ENCODE results near the gene SPI1.
A peak's percentile ranks its signal among the peaks of the same experiment; 100 is the strongest.

Gene SPI1

GRCh38 chr11:47333886-47334443, 44.4 kb downstream of the SPI1 start:
- H3K9me3 ChIP-seq (replicated peaks in 1 of 2; ENCODE audit: control insufficient read depth in 2 of 2, insufficient read depth in 1 of 2, low read depth in 1 of 2, low read length in 2 of 2), result no peaks in the 10 kb centered on the region
- no peak for DNase-seq (ENCODE audit: low spot score)
- H2AK5ac ChIP-seq (ENCODE audit: low read depth, low read length), result peak overlapping the region; percentile 82
- H3K27me3 ChIP-seq (ENCODE audit: control insufficient read depth in 3 of 3, insufficient read depth in 3 of 3, low read depth in 1 of 3, low read length in 3 of 3), result no peaks in the 10 kb centered on the region
- no peak overlapping the region for H3K4me3 ChIP-seq (ENCODE audit: low read length in 2 of 2)
- H3K79me1 ChIP-seq (ENCODE audit: low read depth, low read length), result peaks cover 3% of the 10 kb centered on the region
- H2BK12ac ChIP-seq (ENCODE audit: low read length), result no peak overlapping the region
- peak overlapping the region; percentile 10 for H3K23ac ChIP-seq (ENCODE audit: low read depth, low read length, poor library complexity)
- H2AFZ ChIP-seq (ENCODE audit: low read length), result no peak overlapping the region
- no peak overlapping the region for H4K91ac ChIP-seq (ENCODE audit: low read depth, low read length, poor library complexity)
- H3K9ac ChIP-seq (ENCODE audit: low read depth, low read length, poor library complexity), result no peak overlapping the region
- H3K27ac ChIP-seq (replicated peaks; ENCODE audit: low read length), result no peak overlapping the region
- H2BK5ac ChIP-seq (ENCODE audit: low read length), result no peak overlapping the region
- H3K36me3 ChIP-seq (replicated peaks in 1 of 2; ENCODE audit: control insufficient read depth in 2 of 2, insufficient read depth in 2 of 2, low read length in 2 of 2), result peaks cover 5 to 17% of the 10 kb centered on the region in 2 donors
- peak overlapping the region; percentile 15 for H2BK15ac ChIP-seq (ENCODE audit: low read length)
- no CpG with 5 or more reads among the region's 8 CpGs for WGBS, 2 donors (ENCODE audit: extremely low coverage in 2 of 2, insufficient read length in 2 of 2, insufficient replicate concordance in 1 of 2)
- H3K4me1 ChIP-seq (ENCODE audit: control insufficient read depth in 2 of 2, insufficient read depth in 1 of 2, low read depth in 1 of 2, low read length in 2 of 2), result no peaks in the 10 kb centered on the region
- H3K4me2 ChIP-seq (ENCODE audit: insufficient read depth, low read length, poor library complexity, severe bottlenecking), result no peak overlapping the region
- peak overlapping the region; percentile 44 for H3K18ac ChIP-seq (ENCODE audit: low read length)
- H3K4ac ChIP-seq (ENCODE audit: low read length), result no peak overlapping the region
- H2BK120ac ChIP-seq (ENCODE audit: low read depth, low read length), result no peak overlapping the region
- peak overlapping the region; percentile 86 for H4K8ac ChIP-seq (ENCODE audit: low read depth, low read length)
- no peak overlapping the region for H3K14ac ChIP-seq (ENCODE audit: low read length)

GRCh38 chr11:47333526-47333845, 44.9 kb downstream of the SPI1 start:
- Histone ChIP-seq H3K18ac (ENCODE audit: low read length) (peak overlapping the region; percentile 64), H3K9me3 (replicated peaks in 1 of 2; ENCODE audit: control insufficient read depth in 2 of 2, insufficient read depth in 1 of 2, low read depth in 1 of 2, low read length in 2 of 2) (no peaks in the 10 kb centered on the region), H3K27me3 (ENCODE audit: control insufficient read depth in 3 of 3, insufficient read depth in 3 of 3, low read depth in 1 of 3, low read length in 3 of 3) (no peaks in the 10 kb centered on the region), H2AK5ac (ENCODE audit: low read depth, low read length) (peak overlapping the region; percentile 82), H3K9ac (ENCODE audit: low read depth, low read length, poor library complexity) (no peak overlapping the region), H3K36me3 (replicated peaks in 1 of 2; ENCODE audit: control insufficient read depth in 2 of 2, insufficient read depth in 2 of 2, low read length in 2 of 2) (peaks cover 7 to 22% of the 10 kb centered on the region in 2 donors), H3K4me2 (ENCODE audit: insufficient read depth, low read length, poor library complexity, severe bottlenecking) (no peak overlapping the region), H3K23ac (ENCODE audit: low read depth, low read length, poor library complexity) (peak overlapping the region; percentile 10), H2BK5ac (ENCODE audit: low read length) (no peak overlapping the region), H4K91ac (ENCODE audit: low read depth, low read length, poor library complexity) (no peak overlapping the region), H2BK120ac (ENCODE audit: low read depth, low read length) (no peak overlapping the region), H2BK12ac (ENCODE audit: low read length) (no peak overlapping the region), H3K4me1 (ENCODE audit: control insufficient read depth in 2 of 2, insufficient read depth in 1 of 2, low read depth in 1 of 2, low read length in 2 of 2) (no peaks in the 10 kb centered on the region), H2AFZ (ENCODE audit: low read length) (no peak overlapping the region), H3K4me3 (ENCODE audit: low read length in 2 of 2) (no peak overlapping the region), H3K27ac (replicated peaks; ENCODE audit: low read length) (no peak overlapping the region), H4K8ac (ENCODE audit: low read depth, low read length) (peak overlapping the region; percentile 86), H3K14ac (ENCODE audit: low read length) (no peak overlapping the region), H3K4ac (ENCODE audit: low read length) (no peak overlapping the region), H3K79me1 (ENCODE audit: low read depth, low read length) (peaks cover 3% of the 10 kb centered on the region), H2BK15ac (ENCODE audit: low read length) (peak overlapping the region; percentile 15)
- DNase-seq (ENCODE audit: low spot score), result no peak
- whole genome bisulfite sequencing, 2 donors (ENCODE audit: extremely low coverage in 2 of 2, insufficient read length in 2 of 2, insufficient replicate concordance in 1 of 2), result no CpG with 5 or more reads among the region's 14 CpGs

- no peak overlapping the region for H4K91ac ChIP-seq (ENCODE audit: low read depth, low read length, poor library complexity)
- peak overlapping the region; percentile 15 for H2BK15ac ChIP-seq (ENCODE audit: low read length)
- peak overlapping the region; percentile 82 for H3K14ac ChIP-seq (ENCODE audit: low read length)
- H3K27me3 ChIP-seq (ENCODE audit: control insufficient read depth in 3 of 3, insufficient read depth in 3 of 3, low read depth in 1 of 3, low read length in 3 of 3), result no peaks in the 10 kb centered on the region
- no peak overlapping the region for H2AFZ ChIP-seq (ENCODE audit: low read length)
- no peak overlapping the region for H2BK12ac ChIP-seq (ENCODE audit: low read length)
- H3K27ac ChIP-seq (replicated peaks; ENCODE audit: low read length), result no peak overlapping the region
- H3K4me3 ChIP-seq (ENCODE audit: low read length in 2 of 2), result no peak overlapping the region
- no peak for DNase-seq (ENCODE audit: low spot score)
- H4K8ac ChIP-seq (ENCODE audit: low read depth, low read length), result peak overlapping the region; percentile 86
- peaks cover 3% of the 10 kb centered on the region for H3K79me1 ChIP-seq (ENCODE audit: low read depth, low read length)
- peak overlapping the region; percentile 64 for H3K18ac ChIP-seq (ENCODE audit: low read length)
- no CpG with 5 or more reads among the region's 20 CpGs for WGBS, 2 donors (ENCODE audit: extremely low coverage in 2 of 2, insufficient read length in 2 of 2, insufficient replicate concordance in 1 of 2)
- H2AK5ac ChIP-seq (ENCODE audit: low read depth, low read length), result peak overlapping the region; percentile 82
- H2BK5ac ChIP-seq (ENCODE audit: low read length), result no peak overlapping the region
- H3K23ac ChIP-seq (ENCODE audit: low read depth, low read length, poor library complexity), result no peak overlapping the region
- no peak overlapping the region for H3K4me2 ChIP-seq (ENCODE audit: insufficient read depth, low read length, poor library complexity, severe bottlenecking)
- peak overlapping the region; percentile 37 for H3K4ac ChIP-seq (ENCODE audit: low read length)
- peak overlapping the region; percentile 44 for H3K9ac ChIP-seq (ENCODE audit: low read depth, low read length, poor library complexity)
- H3K4me1 ChIP-seq (ENCODE audit: control insufficient read depth in 2 of 2, insufficient read depth in 1 of 2, low read depth in 1 of 2, low read length in 2 of 2), result no peaks in the 10 kb centered on the region
- peaks cover 7 to 27% of the 10 kb centered on the region in 2 donors for H3K36me3 ChIP-seq (replicated peaks in 1 of 2; ENCODE audit: control insufficient read depth in 2 of 2, insufficient read depth in 2 of 2, low read length in 2 of 2)
- H2BK120ac ChIP-seq (ENCODE audit: low read depth, low read length), result peak overlapping the region; percentile 47
- no peaks in the 10 kb centered on the region for H3K9me3 ChIP-seq (replicated peaks in 1 of 2; ENCODE audit: control insufficient read depth in 2 of 2, insufficient read depth in 1 of 2, low read depth in 1 of 2, low read length in 2 of 2)
Measured at GRCh38 chr11:47332791-47333525, 45.4 kb downstream of the SPI1 start.

GRCh38 chr11:47332303-47332711, 46.0 kb downstream of the SPI1 start:
- no peaks in the 10 kb centered on the region for H3K9me3 ChIP-seq (replicated peaks in 1 of 2; ENCODE audit: control insufficient read depth in 2 of 2, insufficient read depth in 1 of 2, low read depth in 1 of 2, low read length in 2 of 2)
- no peak overlapping the region for H4K91ac ChIP-seq (ENCODE audit: low read depth, low read length, poor library complexity)
- no peak overlapping the region for H2BK5ac ChIP-seq (ENCODE audit: low read length)
- H3K18ac ChIP-seq (ENCODE audit: low read length), result peak overlapping the region; percentile 59
- H2BK12ac ChIP-seq (ENCODE audit: low read length), result no peak overlapping the region
- H3K4me1 ChIP-seq (ENCODE audit: control insufficient read depth in 2 of 2, insufficient read depth in 1 of 2, low read depth in 1 of 2, low read length in 2 of 2), result no peaks in the 10 kb centered on the region
- DNase-seq (ENCODE audit: low spot score), result no peak
- peak overlapping the region; percentile 68 for H2AK5ac ChIP-seq (ENCODE audit: low read depth, low read length)
- no peaks in the 10 kb centered on the region for H3K27me3 ChIP-seq (ENCODE audit: control insufficient read depth in 3 of 3, insufficient read depth in 3 of 3, low read depth in 1 of 3, low read length in 3 of 3)
- no peak overlapping the region for H3K23ac ChIP-seq (ENCODE audit: low read depth, low read length, poor library complexity)
- H2AFZ ChIP-seq (ENCODE audit: low read length), result no peak overlapping the region
- H3K14ac ChIP-seq (ENCODE audit: low read length), result no peak overlapping the region
- no peak overlapping the region for H3K4me2 ChIP-seq (ENCODE audit: insufficient read depth, low read length, poor library complexity, severe bottlenecking)
- no peak overlapping the region for H4K8ac ChIP-seq (ENCODE audit: low read depth, low read length)
- no peak overlapping the region for H2BK15ac ChIP-seq (ENCODE audit: low read length)
- no peak overlapping the region for H3K4ac ChIP-seq (ENCODE audit: low read length)
- H3K4me3 ChIP-seq (ENCODE audit: low read length in 2 of 2), result no peak overlapping the region
- H3K36me3 ChIP-seq (replicated peaks in 1 of 2; ENCODE audit: control insufficient read depth in 2 of 2, insufficient read depth in 2 of 2, low read length in 2 of 2), result peaks cover 12 to 32% of the 10 kb centered on the region in 2 donors
- no peak overlapping the region for H3K9ac ChIP-seq (ENCODE audit: low read depth, low read length, poor library complexity)
- H3K27ac ChIP-seq (replicated peaks; ENCODE audit: low read length), result no peak overlapping the region
- H3K79me1 ChIP-seq (ENCODE audit: low read depth, low read length), result peaks cover 1% of the 10 kb centered on the region
- no peak overlapping the region for H2BK120ac ChIP-seq (ENCODE audit: low read depth, low read length)
- no CpG with 5 or more reads among the region's 13 CpGs for WGBS, 2 donors (ENCODE audit: extremely low coverage in 2 of 2, insufficient read length in 2 of 2, insufficient replicate concordance in 1 of 2)
